Natural killer cell (primary cell): ENCODE measurements around the gene FAM222B. TPM values are rescaled to one million over a fixed set of nuclear protein-coding genes. Genes with fewer than 3 reads are reported as not detected.

Experiments used
- ATAC-seq, 3 donors: fragments of 150-1000 bp in 2 of 3; fragments of 200-7000 bp in 1 of 3; cut with Tn5 transposase; 1 replicate in 1 of 3; 2 replicates in 2 of 3; pipeline ENCODE4 v1.10.0; 2021; ENCODE audit warnings: mild to moderate bottlenecking in 2 of 3, moderate library complexity in 2 of 3
- DNase-seq, 2 donors: peaks; one replicate each; pipeline versions ENCODE4 v3.0.0 to v3.0.0-alpha.2; 2013 to 2021; ENCODE audit warnings: mixed read lengths in 1 of 2
- H3K27ac ChIP-seq: one replicate; pipeline ENCODE4 v1.5.1; 2013; ENCODE audit warnings: mild to moderate bottlenecking, low read length
- H3K27me3 ChIP-seq: one replicate; pipeline ENCODE4 v1.6.1; 2013; ENCODE audit warnings: low read length; ENCODE audit not compliant: control insufficient read depth, insufficient read depth
- H3K36me3 ChIP-seq: one replicate; pipeline ENCODE4 v1.6.1; 2013; ENCODE audit warnings: low read length; ENCODE audit not compliant: control insufficient read depth, insufficient read depth
- H3K4me1 ChIP-seq: one replicate; pipeline ENCODE4 v1.6.1; 2013; ENCODE audit warnings: low read length; ENCODE audit not compliant: control insufficient read depth, insufficient read depth
- H3K4me3 ChIP-seq: one replicate; pipeline ENCODE4 v1.5.1; 2013; ENCODE audit warnings: low read length
- H3K9me3 ChIP-seq: one replicate; pipeline ENCODE4 v1.6.1; 2013; ENCODE audit warnings: low read length; ENCODE audit not compliant: control insufficient read depth, insufficient read depth
- H3K27ac Mint-ChIP-seq, 2 donors: one replicate each; pipeline ENCODE4 v1.8.0; 2022; ENCODE audit warnings: mild to moderate bottlenecking in 2 of 2, mixed read lengths in 2 of 2, moderate library complexity in 1 of 2
- H3K27me3 Mint-ChIP-seq, 2 donors: one replicate each; pipeline ENCODE4 v1.8.0; 2022; ENCODE audit warnings: low read depth in 2 of 2, mixed read lengths in 2 of 2
- H3K36me3 Mint-ChIP-seq: one replicate; pipeline ENCODE4 v1.8.0; 2022; ENCODE audit warnings: mixed read lengths
- H3K4me1 Mint-ChIP-seq, 2 donors: one replicate each; pipeline ENCODE4 v1.8.0; 2022; ENCODE audit warnings: mixed read lengths in 2 of 2
- H3K4me3 Mint-ChIP-seq: one replicate; pipeline ENCODE4 v1.8.0; 2022; ENCODE audit warnings: mild to moderate bottlenecking, moderate library complexity, mixed read lengths
- H3K9me3 Mint-ChIP-seq, 2 donors: one replicate each; pipeline ENCODE4 v1.8.0; 2022; ENCODE audit warnings: mixed read lengths in 2 of 2
- CTCF ChIP-seq: fragments of 200-600 bp; IDR thresholded peaks from one replicate; pipeline ENCODE4 v1.8.0; 2022; ENCODE audit warnings: antibody characterized with exemption
- WGBS: methylation state at CpG from one replicate; pipeline ENCODE4 v1.1.7; 2013; ENCODE audit warnings: missing lambda C conversion rate; ENCODE audit not compliant: insufficient coverage; 5-methylcytosine and 5-hydroxymethylcytosine counted together
- intact Hi-C: fragments of 100-400 bp; cut with micrococcal nuclease; formaldehyde crosslinking; loops from one replicate; pipeline ENCODE4 v1.14.2; 2022
- total RNA-seq, 4 donors: library from RNA; stranded (reverse); fragments of 120-200 nt in 1 of 4; gene quantifications; one replicate each; pipeline versions ENCODE4 v1.2.3 to v1.2.4, GENCODE V29; 2013 to 2022

Gene FAM222B
- 10 to 100 TPM; 16.9 to 26.0 (median 20.0) TPM for total RNA-seq
- 7.1 TPM for total RNA-seq (2013)

GRCh38 chr17:28842282-28843012 is at the start of gene FAM222B:
TSS of gene FAM222B (minus strand) at chr17:28842790. CDS start at chr17:28766667, 76,123 bp downstream.
- Histone ChIP-seq H3K27ac (peak within 1 kb of the TSS; percentile 64), H3K4me1 (peaks cover 17% of the 10 kb centered on the region), H3K4me3 (peak within 1 kb of the TSS; percentile 86), H3K36me3 (no peaks in the 10 kb centered on the region), H3K27me3 (no peaks in the 10 kb centered on the region), H3K9me3 (no peaks in the 10 kb centered on the region)
- H3K4me3 Mint-ChIP-seq, result peak within 1 kb of the TSS; percentile 94
- intact Hi-C loops, result loop anchor here (1.0 to 10.0 kb wide), 4 partner anchors 12 to 110 kb away; partner anchors contain the start of gene FLOT2
- no peaks in the 10 kb centered on the region for H3K36me3 Mint-ChIP-seq
- ATAC-seq (peak; percentile 96 to 98 (median 97)), DNase-seq (peak; percentile 82 to 95)
- H3K4me1 Mint-ChIP-seq, result peaks cover 13 to 21% of the 10 kb centered on the region in 2 donors
- H3K27ac Mint-ChIP-seq, result peak within 1 kb of the TSS; percentile 92 to 99
- H3K9me3 Mint-ChIP-seq, result no peaks in the 10 kb centered on the region
- under 1% methylated on average over 43 of the region's 44 CpGs for WGBS
- no peaks in the 10 kb centered on the region for H3K27me3 Mint-ChIP-seq
- no peak for TF ChIP-seq CTCF

GRCh38 chr17:28892024-28892423 is 49.4 kb upstream of the FAM222B start:
- ATAC-seq, result no peak

GRCh38 chr17:28891201-28891600 is 48.6 kb upstream of the FAM222B start:
- intact Hi-C loops, result loop anchor here (10.0 kb wide), 1 partner anchor 46 kb away; the partner anchor contains the start of gene FAM222B
- Mint-ChIP-seq H3K27ac (peak overlapping the region; percentile 68 to 84), H3K9me3 (no peaks in the 10 kb centered on the region), H3K36me3 (no peaks in the 10 kb centered on the region), H3K4me3 (no peak overlapping the region), H3K4me1 (peaks cover 46 to 50% of the 10 kb centered on the region in 2 donors), H3K27me3 (no peaks in the 10 kb centered on the region)
- no peak overlapping the region for H3K4me3 ChIP-seq
- ATAC-seq (no peak), DNase-seq (no peak)
- H3K4me1 ChIP-seq, result peaks cover 50% of the 10 kb centered on the region
- H3K36me3 ChIP-seq, result peaks cover 12% of the 10 kb centered on the region
- TF ChIP-seq CTCF, result no peak
- 100% methylated on average over 1 of the region's 1 CpG for WGBS
- H3K27me3 ChIP-seq, result no peaks in the 10 kb centered on the region
- no peak overlapping the region for H3K27ac ChIP-seq
- H3K9me3 ChIP-seq, result no peaks in the 10 kb centered on the region

More at GRCh38 chr17:28892024-28892423, 49.4 kb upstream of the FAM222B start:
- intact Hi-C loops, result loop anchor here (2.0 to 10.0 kb wide), 2 partner anchors 15 to 47 kb away; partner anchors contain the start of gene FAM222B
- TF ChIP-seq CTCF, result no peak
- peak overlapping the region; percentile 68 to 84 for H3K27ac Mint-ChIP-seq
- WGBS, result 91% methylated on average over 4 of the region's 4 CpGs
- Histone ChIP-seq H3K4me1 (peaks cover 58% of the 10 kb centered on the region), H3K36me3 (peaks cover 10% of the 10 kb centered on the region), H3K9me3 (no peaks in the 10 kb centered on the region), H3K27ac (peak overlapping the region; percentile 27), H3K27me3 (no peaks in the 10 kb centered on the region), H3K4me3 (no peak overlapping the region)
- H3K4me3 Mint-ChIP-seq, result no peak overlapping the region
- no peaks in the 10 kb centered on the region for H3K36me3 Mint-ChIP-seq
- no peaks in the 10 kb centered on the region for H3K27me3 Mint-ChIP-seq
- DNase-seq, result no peak
- H3K9me3 Mint-ChIP-seq, result no peaks in the 10 kb centered on the region
- H3K4me1 Mint-ChIP-seq, result peaks cover 53 to 58% of the 10 kb centered on the region in 2 donors
